Hematopoietic multipotent progenitor cell (in vitro differentiated cells): Measurements from ENCODE around the gene PERCC1. TPM values are rescaled to one million over a fixed set of nuclear protein-coding genes. Genes with fewer than 3 reads are reported as not detected.
A peak's percentile ranks its signal among the peaks of the same experiment; 100 is the strongest.

ENCODE experiments used
- DNase-seq, 3 donors: peaks; one replicate each; pipeline ENCODE4 v3.0.0-alpha.2; 2011 to 2015; ENCODE audit warnings: low read depth in 2 of 3, low spot score in 2 of 3
- total RNA-seq: library from RNA; depleted of rRNA; stranded (reverse); fragments of >200 nt; gene quantifications from one replicate; pipeline ENCODE4 v1.2.3, GENCODE V29; 2012

The PERCC1 gene
- total RNA-seq, 1 donor = 5.1 TPM

- peak; percentile 90 to 94 (median 92) for DNase-seq
Observed at GRCh38 chr16:1408171-1408837, 22.6 kb upstream of the PERCC1 start.

GRCh38 chr16:1412847-1413246 lies 18.0 kb upstream of the PERCC1 start:
- no peak for DNase-seq

GRCh38 chr16:1413684-1414531 lies 17.0 kb upstream of the PERCC1 start:
- DNase-seq = peak in 2 of 3 donors; percentile 83 to 84

- peak; percentile 76 to 80 (median 78) for DNase-seq
Observed at GRCh38 chr16:1414532-1415260, 16.2 kb upstream of the PERCC1 start, which contains the start of gene UNKL. Gene UNKL, minus strand, starts transcription at chr16:1414704. Its CDS starts 13 bp downstream, at chr16:1414691.

GRCh38 chr16:1416521-1416941 lies 14.3 kb upstream of the PERCC1 start:
- no peak for DNase-seq

GRCh38 chr16:1420111-1420539 lies 10.8 kb upstream of the PERCC1 start:
- DNase-seq = no peak

- DNase-seq = no peak
Observed at GRCh38 chr16:1422076-1422475, 8.8 kb upstream of the PERCC1 start.

- no peak for DNase-seq
Observed at GRCh38 chr16:1424028-1424427, 6.8 kb upstream of the PERCC1 start.

- no peak for DNase-seq
Observed at GRCh38 chr16:1425616-1426370, 5.1 kb upstream of the PERCC1 start.

GRCh38 chr16:1426734-1427471 lies 4.0 kb upstream of the PERCC1 start:
- DNase-seq = no peak

- DNase-seq = no peak
Observed at GRCh38 chr16:1427473-1428461, 3.1 kb upstream of the PERCC1 start.

GRCh38 chr16:1428511-1428910 lies 2.4 kb upstream of the PERCC1 start:
- DNase-seq = peak in 2 of 3 donors; percentile 61 to 70

- no peak for DNase-seq
Observed at GRCh38 chr16:1429012-1429411, 1.9 kb upstream of the PERCC1 start.

- no peak for DNase-seq
Observed at GRCh38 chr16:1429631-1430030, 1.2 kb upstream of the PERCC1 start.

- DNase-seq = no peak
Observed at GRCh38 chr16:1430214-1430758, 592 bp upstream of the PERCC1 start.

- DNase-seq = no peak
Observed at GRCh38 chr16:1431497-1432270, 806 bp downstream of the PERCC1 start.
